ENCODE data around the gene NSD2. TPM values are rescaled to one million over a fixed set of nuclear protein-coding genes. Genes with fewer than 3 reads are reported as not detected.

The NSD2 gene
- polyA plus RNA-seq, 1 donor from 2014 or later = 51.6 TPM

GRCh38 chr4:1981251-1982058 is 110.3 kb downstream of the NSD2 start:
- TF ChIP-seq REST (IDR thresholded peaks at IDR 0.05; ENCODE audit: borderline replicate concordance) (no peak), EZH2 (IDR thresholded peaks at IDR 0.05; ENCODE audit: borderline replicate concordance, insufficient read depth, low read length, poor library complexity, severe bottlenecking) (no peak), EP300 (conservative IDR thresholded peaks at IDR 0.05; ENCODE audit: poor library complexity, severe bottlenecking) (no peak), CTCF (IDR thresholded peaks at IDR 0.05; ENCODE audit: poor library complexity, severe bottlenecking) (no peak), SMC3 (conservative IDR thresholded peaks at IDR 0.05; ENCODE audit: poor library complexity) (no peak), TAF1 (IDR thresholded peaks at IDR 0.05; ENCODE audit: low read depth) (no peak), RAD21 (conservative IDR thresholded peaks at IDR 0.05) (no peak), MXI1 (conservative IDR thresholded peaks at IDR 0.05; ENCODE audit: poor library complexity, severe bottlenecking) (no peak), POLR2AphosphoS5 (IDR thresholded peaks at IDR 0.05) (no peak)
- no peaks in the 10 kb centered on the region for H3F3A ChIP-seq (ENCODE audit: insufficient read depth, low read length, poor library complexity, severe bottlenecking)

GRCh38 chr4:1982124-1983052 is 111.2 kb downstream of the NSD2 start:
- Histone ChIP-seq H3K4me3 (ENCODE audit: low read length) (no peak overlapping the region), H3K79me2 (replicated peaks; ENCODE audit: insufficient read depth, low read length) (no peaks in the 10 kb centered on the region), H3K27ac (ENCODE audit: low read length) (no peak overlapping the region), H3K36me3 (ENCODE audit: insufficient read depth, low read length) (peaks cover 29% of the 10 kb centered on the region), H3K27me3 (ENCODE audit: insufficient read depth, low read depth, low read length) (no peaks in the 10 kb centered on the region), H3K9me3 (ENCODE audit: low read length) (no peaks in the 10 kb centered on the region), H3F3A (ENCODE audit: insufficient read depth, low read length, poor library complexity, severe bottlenecking) (no peaks in the 10 kb centered on the region), H3K4me2 (ENCODE audit: low read length) (no peak overlapping the region), H3K9me2 (ENCODE audit: insufficient read depth, low read length) (no peaks in the 10 kb centered on the region), H2AFZ (ENCODE audit: low read depth, low read length) (no peak overlapping the region), H3K9ac (ENCODE audit: low read length) (no peak overlapping the region), H4K20me1 (ENCODE audit: insufficient read depth) (no peaks in the 10 kb centered on the region)
- TF ChIP-seq MXI1 (conservative IDR thresholded peaks at IDR 0.05; ENCODE audit: poor library complexity, severe bottlenecking) (no peak), SMC3 (conservative IDR thresholded peaks at IDR 0.05; ENCODE audit: poor library complexity) (no peak), EP300 (conservative IDR thresholded peaks at IDR 0.05; ENCODE audit: poor library complexity, severe bottlenecking) (no peak), REST (IDR thresholded peaks at IDR 0.05; ENCODE audit: borderline replicate concordance) (no peak), RAD21 (conservative IDR thresholded peaks at IDR 0.05) (no peak), EZH2 (IDR thresholded peaks at IDR 0.05; ENCODE audit: borderline replicate concordance, insufficient read depth, low read length, poor library complexity, severe bottlenecking) (no peak), POLR2AphosphoS5 (IDR thresholded peaks at IDR 0.05) (no peak), TAF1 (IDR thresholded peaks at IDR 0.05; ENCODE audit: low read depth) (no peak), CTCF (IDR thresholded peaks at IDR 0.05; ENCODE audit: poor library complexity, severe bottlenecking) (no peak)

More at GRCh38 chr4:1981251-1982058, 110.3 kb downstream of the NSD2 start:
- Histone ChIP-seq H4K20me1 (ENCODE audit: insufficient read depth) (no peaks in the 10 kb centered on the region), H3K4me2 (ENCODE audit: low read length) (no peak overlapping the region), H3K36me3 (ENCODE audit: insufficient read depth, low read length) (peaks cover 29% of the 10 kb centered on the region), H3K27me3 (ENCODE audit: insufficient read depth, low read depth, low read length) (no peaks in the 10 kb centered on the region), H3K27ac (ENCODE audit: low read length) (no peak overlapping the region), H3K9me3 (ENCODE audit: low read length) (no peaks in the 10 kb centered on the region), H3K9me2 (ENCODE audit: insufficient read depth, low read length) (no peaks in the 10 kb centered on the region), H2AFZ (ENCODE audit: low read depth, low read length) (no peak overlapping the region), H3K79me2 (replicated peaks; ENCODE audit: insufficient read depth, low read length) (no peaks in the 10 kb centered on the region), H3K4me3 (ENCODE audit: low read length) (no peak overlapping the region), H3K9ac (ENCODE audit: low read length) (no peak overlapping the region)
